Body of pancreas (tissue), 4 donors: ENCODE results near the gene PSTK.

Experiments
- CTCF ChIP-seq, 7 experiments: fragments of 450-650 bp in 4 of 7; fragments of 200-600 bp in 3 of 7; sonication (generic) in 3 of 7; IDR thresholded peaks; one replicate each; pipeline ENCODE4 v1.5.1; 2016 to 2019; ENCODE audit warnings: antibody characterized with exemption in 7 of 7
- POLR2A ChIP-seq, 3 donors: fragments of 450-650 bp; IDR thresholded peaks; one replicate each; pipeline ENCODE4 v1.6.1; 2016; ENCODE audit warnings: antibody characterized with exemption in 3 of 3, mild to moderate bottlenecking in 2 of 3

GRCh38 chr10:123016228-123016627 is 36.0 kb downstream of the PSTK start:
- no peak for TF ChIP-seq CTCF (IDR thresholded peaks at IDR 0.05)
- TF ChIP-seq POLR2A (IDR thresholded peaks at IDR 0.05): no peak
